PC-3 (cell line): ENCODE measurements around the gene CCM2.

Experiments used
- EZH2phosphoT487 ChIP-seq: fragments of 300-600 bp; sonication (generic); IDR thresholded peaks from 2 replicates; pipeline ENCODE4 v1.6.1; 2018; ENCODE audit warnings: mild to moderate bottlenecking, antibody characterized with exemption, low read length, borderline replicate concordance
- TF ChIP-seq, protein P1 (sequence below): fragments of 300-600 bp; sonication (generic); conservative IDR thresholded peaks from 2 replicates; pipeline ENCODE4 v1.5.1; 2017; ENCODE audit warnings: antibody characterized with exemption, low read depth, mild to moderate bottlenecking, low read length

DNA sequence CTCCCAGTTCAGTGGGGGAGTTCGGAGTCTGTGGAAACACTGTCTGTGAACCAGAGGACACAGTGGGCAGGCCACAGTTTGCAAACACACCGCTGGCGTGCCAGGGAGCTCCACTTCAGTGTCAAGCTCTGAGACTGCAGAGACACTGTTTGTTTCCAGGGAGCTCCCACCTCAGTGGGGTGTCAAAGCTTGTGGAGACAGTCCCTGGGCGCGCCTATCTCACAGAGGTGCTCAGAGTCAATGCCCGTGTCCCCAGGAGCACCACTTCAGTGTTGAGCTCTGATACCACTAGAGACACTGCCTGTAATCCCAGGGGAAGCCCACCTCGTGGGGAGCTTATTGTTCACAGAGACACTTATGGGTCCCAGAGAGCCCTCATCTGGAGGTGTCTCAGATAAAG is 25.5 kb upstream of the CCM2 start:
- TF ChIP-seq, protein P1, sequence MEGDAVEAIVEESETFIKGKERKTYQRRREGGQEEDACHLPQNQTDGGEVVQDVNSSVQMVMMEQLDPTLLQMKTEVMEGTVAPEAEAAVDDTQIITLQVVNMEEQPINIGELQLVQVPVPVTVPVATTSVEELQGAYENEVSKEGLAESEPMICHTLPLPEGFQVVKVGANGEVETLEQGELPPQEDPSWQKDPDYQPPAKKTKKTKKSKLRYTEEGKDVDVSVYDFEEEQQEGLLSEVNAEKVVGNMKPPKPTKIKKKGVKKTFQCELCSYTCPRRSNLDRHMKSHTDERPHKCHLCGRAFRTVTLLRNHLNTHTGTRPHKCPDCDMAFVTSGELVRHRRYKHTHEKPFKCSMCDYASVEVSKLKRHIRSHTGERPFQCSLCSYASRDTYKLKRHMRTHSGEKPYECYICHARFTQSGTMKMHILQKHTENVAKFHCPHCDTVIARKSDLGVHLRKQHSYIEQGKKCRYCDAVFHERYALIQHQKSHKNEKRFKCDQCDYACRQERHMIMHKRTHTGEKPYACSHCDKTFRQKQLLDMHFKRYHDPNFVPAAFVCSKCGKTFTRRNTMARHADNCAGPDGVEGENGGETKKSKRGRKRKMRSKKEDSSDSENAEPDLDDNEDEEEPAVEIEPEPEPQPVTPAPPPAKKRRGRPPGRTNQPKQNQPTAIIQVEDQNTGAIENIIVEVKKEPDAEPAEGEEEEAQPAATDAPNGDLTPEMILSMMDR, result no peak
- no peak for TF ChIP-seq EZH2phosphoT487
